CMK (cell line): ENCODE measurements around the gene SLC38A1.

Experiments
- DNase-seq: peaks from one replicate; pipeline ENCODE4 v3.0.0-alpha.2; 2010; ENCODE audit warnings: low read depth

Gene SLC38A1

DNA sequence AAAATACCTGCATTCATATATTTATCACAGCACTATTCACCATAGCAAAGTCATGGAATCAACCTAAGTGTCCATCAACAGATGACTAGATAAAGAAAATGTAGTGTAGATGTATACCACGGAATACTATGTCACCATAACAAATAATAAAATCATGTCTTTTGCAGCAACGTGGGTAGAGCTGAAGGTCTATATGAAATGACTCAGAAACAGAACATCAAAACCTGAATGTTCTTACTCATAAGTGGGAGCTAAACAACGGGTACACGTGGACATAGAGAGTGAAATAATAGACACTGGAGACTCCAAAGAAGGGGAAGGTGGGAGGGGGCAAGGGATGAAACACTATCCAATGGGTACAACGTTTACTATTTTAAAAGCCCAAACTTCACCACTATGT is 37.9 kb downstream of the SLC38A1 start:
- DNase-seq, result no peak

DNA sequence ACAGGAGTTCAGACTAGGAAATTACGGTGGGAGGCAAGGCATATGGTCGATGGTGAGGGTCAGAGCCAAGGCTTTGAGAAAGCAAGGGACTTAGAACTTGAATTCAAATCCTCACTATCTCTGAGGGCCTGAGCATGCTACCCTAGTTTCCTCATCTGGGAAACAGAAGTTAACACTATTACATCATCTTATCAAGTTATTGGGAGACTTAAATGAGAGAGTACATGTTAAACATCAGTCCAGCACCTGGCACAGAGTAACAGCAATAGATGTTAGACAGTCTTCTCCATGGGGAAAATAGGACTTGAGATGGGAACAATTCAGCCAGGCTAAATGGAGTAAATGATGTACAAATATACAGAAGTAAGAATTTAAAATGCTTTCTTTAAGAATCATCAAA is 38.5 kb downstream of the SLC38A1 start:
- no peak for DNase-seq

DNA sequence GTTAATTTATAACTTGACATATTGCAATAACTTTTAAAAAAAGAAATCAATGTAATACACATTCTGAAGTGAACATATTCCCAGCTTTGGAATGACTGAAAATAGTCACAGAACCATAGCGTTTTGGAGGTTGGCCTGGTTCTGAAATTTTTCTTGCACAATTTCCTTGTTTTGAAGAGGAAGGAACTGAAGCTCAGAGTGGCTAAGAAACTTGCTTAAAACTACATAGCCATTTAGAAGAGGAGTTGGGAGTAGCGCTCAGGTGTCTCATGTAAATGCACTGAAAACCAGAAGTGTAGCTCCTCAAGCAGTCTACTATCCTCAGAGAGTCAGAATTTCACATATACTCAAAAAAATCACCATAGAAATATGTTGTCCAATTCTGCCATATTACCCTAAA is 41.2 kb downstream of the SLC38A1 start:
- no peak for DNase-seq

DNA sequence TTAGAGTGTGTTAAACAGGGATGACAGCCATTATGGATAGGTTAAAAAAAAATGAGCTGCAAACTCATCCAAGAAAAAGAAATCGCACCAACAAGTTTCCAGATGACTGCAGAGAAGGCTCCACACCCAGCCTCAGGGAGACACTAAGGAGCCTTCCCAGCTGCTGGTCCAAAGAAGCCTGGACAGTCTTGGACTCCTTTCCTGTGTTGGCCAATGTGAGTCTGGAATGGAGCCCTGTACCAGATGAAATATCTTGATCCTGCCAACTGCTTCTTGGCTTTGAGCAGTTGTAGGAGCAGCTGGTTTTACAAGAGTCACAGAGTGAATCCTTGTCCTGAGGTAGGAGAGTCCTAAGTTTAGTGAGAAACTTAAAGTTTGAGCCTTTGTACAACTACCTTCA is 44.5 kb downstream of the SLC38A1 start:
- DNase-seq, result no peak

DNA sequence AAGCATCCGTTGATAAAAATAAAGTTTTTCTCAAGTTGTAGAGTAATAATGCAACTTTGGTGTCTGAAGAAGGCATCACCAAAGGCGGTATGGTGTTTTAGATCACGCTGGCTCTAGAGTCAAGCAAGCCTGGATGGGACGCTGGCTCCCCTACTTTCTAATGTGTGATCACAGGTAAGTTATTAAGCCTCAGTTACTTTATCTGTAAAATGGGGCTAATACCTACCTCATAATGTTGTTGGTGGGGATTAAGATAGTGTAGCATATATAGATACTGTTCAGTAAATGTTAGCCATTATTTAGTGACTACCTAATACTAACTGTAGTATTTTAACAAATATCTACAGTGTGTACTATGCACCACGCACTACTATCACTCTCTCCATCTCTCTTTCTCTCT is 45.8 kb downstream of the SLC38A1 start:
- no peak for DNase-seq

DNA sequence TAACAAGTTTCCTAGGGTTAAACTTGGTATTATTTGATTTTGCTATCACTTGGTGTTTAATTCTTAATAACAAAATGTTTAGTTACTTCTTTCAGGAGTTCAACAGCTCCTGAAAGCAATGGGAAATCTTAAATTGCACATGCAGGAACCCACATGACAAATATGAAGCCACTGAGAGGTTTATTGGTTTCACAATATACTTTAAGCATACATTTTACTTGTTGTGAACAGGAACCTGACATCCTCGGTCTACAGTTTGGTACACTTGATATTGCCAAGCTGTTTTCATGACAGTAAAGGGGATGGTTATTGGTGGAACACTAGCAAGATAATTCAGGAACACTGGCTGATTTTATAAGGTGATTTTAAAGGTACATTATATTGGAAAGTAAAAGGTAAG is 46.2 kb downstream of the SLC38A1 start:
- no peak for DNase-seq

DNA sequence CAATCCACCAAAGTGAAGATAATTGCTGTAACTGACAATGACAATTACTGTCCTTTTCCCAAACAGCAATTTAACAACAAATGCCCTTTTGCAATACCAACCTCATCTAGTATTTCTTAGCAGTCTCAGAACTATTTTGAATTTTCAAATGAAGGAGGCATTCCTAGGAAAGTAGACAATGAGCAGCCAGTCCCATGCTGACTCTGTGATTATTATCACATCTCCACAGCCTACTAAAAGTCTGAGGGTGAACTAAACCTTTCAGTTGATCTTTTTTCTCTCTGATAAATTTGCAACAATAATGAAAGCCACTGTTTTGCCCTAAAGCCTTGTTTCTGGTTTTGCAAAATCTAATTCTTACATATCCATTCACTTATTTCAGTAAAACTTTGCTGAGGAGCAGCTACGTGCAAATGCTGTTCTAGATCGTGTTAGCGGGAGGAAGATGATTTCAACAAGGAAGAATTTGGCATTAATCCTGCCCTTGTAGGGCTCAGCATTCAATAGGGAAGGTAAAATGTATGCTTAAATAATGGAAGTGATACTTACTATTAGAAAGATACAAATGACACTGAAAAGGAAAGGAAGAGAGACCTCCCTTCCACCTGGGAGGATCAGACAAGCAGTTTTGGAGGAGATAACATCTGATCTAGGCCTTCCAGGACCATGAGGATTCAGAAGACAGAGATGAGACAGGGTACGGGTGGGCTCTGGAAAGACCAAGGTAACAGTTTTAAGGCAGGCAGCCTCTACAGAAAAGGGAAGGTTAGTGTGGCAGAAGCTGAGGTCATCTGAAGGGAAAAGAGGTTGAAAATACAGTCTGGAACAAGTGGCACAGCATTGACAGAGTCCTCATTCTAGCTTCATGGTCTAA is 47.4 kb downstream of the SLC38A1 start:
- peak; percentile 27 for DNase-seq

DNA sequence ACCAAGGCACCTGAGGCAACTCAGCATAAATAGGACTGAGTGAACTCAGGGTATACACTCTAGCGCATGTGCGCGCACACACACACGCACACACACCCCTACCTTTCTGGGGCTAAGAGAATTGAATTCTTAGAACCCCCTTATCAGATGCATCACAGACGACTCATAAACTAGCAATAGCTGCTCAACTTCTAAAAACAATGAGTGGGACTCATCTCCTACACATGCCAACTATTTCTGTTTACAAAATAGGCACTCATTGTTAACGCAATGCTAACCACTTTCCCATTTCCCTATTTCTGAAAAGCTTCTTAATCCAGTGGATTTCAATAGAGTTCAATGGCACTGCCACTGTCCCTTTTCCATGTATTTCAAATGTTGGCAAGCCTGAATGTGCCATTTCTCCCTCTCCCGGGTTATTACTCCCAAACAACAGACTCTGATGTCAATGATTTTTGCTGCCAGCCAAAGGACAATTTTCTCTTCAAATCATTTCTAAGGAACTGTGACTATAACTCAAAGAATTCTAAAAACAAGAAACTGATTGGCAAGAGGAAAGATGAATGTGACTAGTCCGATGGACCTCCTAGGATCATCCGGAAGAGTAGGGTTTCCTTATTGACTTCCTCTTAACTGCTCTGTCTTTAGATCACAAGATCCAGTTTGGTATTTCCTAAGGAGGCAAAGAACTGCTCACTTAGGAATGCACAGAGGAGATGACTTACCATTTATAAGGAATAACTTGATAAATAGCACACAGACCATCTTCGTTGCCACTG is 48.8 kb downstream of the SLC38A1 start:
- no peak for DNase-seq

DNA sequence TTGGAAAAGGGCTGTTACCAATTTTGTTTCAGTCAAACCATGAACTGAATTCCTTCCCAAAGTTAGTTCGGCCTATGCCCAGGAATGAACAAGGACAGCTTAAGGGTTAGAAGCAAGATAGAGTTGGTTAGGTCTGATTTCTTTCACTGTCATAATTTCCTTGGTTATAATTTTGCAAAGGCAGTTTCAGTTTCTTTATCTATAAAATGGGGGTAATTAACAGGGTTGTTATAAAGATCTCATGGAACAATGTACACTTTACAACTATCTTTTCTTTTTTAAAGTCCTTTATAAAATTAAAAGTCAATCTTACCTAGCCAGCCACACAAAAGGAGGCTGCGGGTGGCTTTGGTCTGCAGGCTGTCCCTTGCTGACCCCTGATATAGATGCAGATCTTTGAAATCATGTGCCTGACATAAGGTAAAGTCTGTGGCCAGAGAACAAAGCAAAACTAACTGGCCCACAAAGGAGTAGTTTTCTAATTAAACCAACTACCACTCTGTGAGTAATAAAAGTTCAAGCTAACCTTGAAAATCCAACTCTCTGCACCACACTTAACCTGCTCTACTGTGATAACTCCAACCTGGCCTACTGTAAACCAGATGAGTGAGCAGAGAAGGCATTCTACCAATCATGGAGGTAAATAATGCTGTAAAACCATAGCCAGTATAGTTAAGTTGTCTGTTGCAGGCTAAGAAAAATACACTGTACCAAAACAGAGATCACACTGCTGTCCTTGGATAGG is 49.5 kb downstream of the SLC38A1 start:
- no peak for DNase-seq

DNA sequence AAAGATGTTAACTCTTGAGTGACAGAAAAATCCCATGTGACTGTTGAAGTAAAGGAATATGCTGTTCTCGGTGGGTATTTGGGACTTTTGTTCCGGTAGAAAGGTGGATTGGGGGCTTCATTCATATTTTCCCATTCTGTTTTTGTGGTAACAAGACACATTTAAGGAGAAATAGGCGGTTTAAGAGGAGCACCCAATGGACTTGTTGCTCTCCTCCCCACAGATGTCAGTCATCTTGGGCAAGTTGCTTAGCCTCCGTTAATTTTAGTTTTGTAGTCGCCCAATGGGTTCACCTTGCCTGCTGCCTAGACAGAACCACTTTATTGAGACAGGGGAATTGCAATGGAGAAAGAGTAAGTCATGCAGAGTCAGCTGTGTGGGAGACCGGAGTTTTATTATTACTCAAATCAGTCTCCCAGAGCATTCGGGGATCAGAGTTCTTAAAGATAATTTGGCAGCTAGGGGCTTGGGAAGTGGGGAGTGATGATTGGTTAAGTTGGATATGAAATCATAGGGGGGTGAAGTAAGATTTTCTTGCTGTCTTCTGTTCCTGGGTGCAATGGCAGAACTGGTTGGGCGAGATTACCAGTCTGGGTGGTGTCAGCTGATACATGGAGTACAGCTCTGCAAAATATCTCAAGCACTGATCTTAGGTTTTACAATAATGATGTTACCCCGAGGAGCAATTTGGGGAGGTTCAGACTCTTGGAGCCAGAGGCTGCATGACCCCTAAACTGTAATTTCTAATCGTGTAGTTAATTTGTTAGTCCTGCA is 50.3 kb downstream of the SLC38A1 start:
- no peak for DNase-seq

DNA sequence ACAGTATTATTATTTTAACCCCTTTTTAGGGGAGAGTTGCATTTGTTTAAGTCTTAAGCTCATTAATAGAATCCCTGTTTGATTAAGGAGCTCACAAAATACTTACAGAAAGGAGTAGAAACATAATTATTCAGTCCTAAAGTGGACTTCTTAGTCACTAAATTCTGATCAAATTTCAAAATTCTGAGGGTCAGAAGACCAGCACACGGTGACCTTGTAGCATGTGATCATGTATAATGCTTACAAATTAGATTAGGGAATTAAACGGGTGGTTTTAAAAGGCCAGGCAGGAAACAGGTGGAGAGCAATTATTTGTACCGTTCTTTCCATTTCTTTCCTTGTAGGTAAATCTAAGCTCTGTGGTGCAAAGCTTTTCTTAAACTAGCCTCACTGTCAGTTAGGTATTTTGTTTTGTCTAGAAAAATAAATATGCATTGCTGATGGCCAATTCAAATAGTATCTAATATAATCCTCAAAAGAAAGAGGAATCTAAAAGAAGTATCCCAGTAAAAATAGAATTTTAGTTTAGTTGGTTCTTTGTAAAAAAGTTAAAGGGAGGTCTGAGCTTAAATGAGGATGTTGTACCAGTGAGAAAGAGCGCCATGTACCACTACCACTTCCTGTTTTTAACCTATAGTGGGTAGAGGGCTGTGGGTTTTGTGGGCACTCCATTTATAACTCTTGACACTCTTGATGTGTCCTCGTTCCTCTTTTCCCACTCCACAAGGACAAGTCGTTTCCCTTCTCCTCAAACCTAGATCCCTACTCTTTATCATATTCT is 51.1 kb downstream of the SLC38A1 start:
- DNase-seq, result no peak

DNA sequence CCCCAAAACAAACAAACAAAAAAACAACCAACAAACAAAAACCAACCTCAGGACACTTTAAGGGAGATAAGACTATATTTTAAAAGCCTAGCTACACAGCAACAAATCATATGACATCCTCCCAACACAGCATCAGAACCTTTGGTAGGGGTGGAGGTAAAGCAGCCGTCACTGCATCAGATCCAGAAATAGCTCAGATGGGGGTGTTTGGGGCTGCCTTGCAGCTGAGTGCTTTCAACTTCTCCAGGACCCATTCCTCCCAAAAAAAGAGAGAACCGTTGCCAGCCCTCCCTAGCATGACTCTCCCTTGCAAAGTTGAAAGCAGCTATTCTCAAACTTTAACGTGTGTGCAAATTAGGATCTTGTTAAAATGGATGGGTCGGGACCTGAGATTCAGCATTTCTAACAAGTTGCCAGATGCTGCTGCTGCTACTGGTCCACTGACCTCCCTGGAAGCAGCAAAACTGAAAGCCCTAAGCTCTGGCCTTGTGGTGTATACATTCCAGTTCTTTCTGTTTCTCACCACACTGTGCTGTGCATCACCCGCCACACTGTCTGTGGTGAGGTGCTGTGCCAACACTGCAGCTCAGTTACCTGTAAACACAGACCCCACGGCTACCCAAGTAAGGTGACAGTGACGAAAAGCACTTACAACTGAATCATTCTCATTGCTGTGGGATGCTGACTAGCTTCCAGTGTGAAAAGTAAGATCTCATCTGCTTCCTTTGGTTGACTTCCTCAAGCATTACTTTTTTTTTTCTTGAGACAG is 54.0 kb downstream of the SLC38A1 start:
- DNase-seq, result no peak

DNA sequence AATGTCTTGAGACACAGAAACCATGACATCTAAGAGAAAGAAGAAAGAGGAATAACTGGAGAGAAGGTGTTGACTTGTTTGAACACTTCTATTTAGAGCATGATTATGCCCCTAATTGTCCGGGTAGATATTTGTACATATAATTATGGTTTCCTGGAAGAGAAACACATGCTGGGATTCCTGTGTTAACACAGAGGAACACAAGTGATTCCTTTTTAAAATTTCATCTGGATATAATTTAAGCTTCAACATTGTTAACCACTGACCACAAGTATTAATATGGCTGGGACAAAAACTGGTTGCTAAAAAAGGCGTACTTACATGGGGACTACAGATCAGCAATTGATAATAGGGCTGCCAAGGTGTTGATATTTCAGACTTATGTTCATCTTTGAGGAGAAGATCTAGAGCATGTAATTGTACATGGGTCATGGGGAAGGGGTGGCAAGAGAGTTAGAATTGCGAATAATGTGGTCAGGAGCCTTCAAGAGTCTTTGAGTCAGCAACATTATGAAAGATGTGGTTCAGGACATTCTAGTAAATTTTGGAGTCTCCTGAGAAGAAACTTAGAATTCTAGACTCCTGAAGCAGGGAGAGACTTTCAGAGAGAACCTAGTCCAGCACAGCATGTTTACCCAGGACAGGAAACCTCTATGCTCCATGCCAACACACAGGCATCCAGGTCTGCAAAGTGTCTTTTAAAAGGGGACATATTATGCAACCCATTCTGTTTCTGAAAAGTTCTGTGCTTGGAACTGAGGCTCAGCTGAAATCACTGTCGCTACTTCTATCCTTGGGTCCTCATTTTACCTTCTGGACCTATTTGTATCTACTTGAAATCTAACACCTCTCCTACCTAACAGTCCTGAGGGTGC is 56.5 kb downstream of the SLC38A1 start:
- no peak for DNase-seq

DNA sequence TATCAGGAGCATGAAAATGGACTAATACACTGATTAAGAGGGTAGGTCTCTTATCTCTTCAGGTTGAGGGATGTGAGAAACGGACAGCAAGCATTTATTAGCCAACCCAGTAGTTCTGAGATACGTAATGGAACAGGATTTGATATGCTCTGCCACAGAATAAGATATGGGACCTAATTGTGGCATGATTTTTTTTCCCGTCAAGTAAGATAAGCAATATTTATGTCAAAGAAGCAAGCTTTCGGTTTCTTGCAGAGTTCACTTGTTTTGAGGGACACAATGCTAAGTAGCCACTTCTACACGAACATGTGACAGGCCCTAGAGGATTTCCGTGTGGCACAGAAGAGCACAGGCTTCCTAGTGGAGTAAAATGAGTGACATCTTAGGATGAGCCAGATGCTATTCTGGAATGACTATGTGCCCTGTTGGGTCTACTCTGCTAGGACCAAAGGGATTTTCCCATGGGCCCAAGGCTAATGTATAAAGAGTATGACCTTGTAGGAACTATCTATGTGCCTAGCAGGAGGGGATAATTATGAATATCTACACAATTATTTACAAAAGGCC is 57.9 kb downstream of the SLC38A1 start:
- DNase-seq, result no peak

DNA sequence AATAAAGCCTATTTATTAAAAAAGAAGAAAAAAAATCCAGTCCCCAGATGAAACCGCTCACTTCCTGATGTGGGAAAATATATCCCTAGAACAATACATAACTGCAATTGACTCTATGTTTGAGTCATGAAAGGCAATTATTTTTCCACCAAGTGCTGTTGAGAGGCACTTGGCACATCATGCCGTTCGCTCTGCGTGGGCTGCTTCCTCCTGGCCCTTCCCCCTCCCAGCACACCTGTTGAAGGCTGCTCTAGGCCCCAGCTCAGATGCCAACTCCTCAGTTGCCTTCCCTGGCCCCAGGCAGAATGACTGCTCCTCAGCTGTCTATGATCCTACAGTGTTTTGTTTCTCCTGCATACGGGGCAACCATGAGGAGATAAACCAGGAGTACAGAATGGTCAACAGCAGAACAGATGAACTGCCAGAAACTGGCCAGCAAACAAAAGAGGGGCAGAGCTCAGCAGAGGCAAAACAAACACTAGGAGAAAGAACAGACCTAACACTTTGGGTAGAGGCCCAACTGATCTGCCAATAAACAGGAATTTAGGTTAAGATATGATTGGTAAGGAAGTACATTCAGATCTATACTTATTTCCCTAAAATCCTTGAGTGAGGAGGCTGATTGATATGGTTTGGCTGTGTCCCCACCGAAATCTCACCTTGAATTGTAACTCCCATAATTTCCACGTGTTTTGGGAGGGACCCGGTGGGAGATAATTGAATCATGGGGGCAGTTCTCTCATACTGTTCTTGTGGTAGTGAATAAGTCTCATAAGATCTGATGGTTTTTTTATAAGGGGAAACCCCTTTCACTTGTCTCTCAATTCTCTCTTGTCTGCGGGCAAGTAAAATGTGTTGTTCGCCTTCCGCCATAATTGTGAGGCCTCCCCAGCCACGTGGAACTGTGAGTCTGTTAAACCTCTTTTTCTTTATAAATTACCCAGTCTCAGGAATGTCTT is 58.6 kb downstream of the SLC38A1 start:
- DNase-seq, result no peak

DNA sequence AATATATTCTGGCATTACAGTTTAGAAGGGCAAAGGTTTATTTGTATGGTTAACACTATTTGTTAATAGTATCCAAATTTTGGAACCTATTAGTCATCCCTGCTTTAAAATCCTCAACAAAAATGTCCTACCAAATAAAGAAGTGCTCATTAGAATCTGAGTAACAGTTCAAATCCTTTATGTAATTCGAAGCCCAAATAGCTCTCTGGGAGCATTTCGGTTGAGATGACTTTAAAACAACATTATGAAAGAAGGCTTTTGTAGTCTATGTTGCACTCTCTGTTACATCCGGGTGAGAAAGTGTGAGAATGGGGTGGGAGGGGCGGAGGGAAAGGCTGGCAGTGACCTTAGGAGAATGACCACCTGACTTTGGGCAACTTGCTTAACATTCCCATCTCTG is 59.7 kb downstream of the SLC38A1 start:
- DNase-seq, result no peak

DNA sequence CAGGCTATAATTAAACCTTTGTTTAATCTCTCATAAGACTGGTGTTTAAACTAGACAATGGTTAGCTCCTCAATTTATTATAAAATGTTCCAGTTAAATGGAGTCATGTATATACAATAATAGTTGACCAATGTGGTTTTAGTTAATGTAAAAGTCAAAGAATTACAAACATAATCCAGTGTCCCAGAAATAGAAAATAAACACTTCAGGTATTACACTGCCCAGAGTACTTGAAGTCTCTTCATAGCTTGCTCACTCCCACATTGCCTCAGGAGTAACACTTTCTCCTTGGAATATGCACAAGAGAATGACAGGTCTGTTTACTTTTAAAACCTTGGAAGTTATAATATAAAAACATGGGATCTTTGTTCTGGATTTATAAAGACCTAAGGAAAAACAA is 60.5 kb downstream of the SLC38A1 start:
- DNase-seq, result no peak

DNA sequence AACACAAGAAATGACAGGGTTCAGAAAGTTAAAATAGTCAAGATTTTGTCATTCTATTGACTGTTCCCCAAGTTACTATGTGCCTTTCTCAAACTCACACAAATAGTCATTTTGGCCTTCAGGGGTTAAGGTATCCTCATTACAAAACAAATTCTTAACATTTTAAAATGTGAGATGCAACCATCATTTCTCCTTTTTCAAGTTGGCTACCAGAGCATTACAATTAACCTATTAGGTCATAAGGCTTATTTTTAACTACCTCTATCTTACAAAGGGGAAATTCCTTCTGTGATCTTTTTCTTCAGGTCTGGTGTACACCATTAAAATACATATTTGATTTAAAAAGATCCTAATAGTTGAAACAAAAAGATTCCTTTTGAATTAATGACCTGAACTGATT is 61.2 kb downstream of the SLC38A1 start:
- no peak for DNase-seq
